HCT116 (cell line): ENCODE data around the gene DIDO1. TPM values are rescaled to one million over a fixed set of nuclear protein-coding genes. Genes with fewer than 3 reads are reported as not detected.

Experiments
- ATAC-seq: fragments of 200-7000 bp; cut with Tn5 transposase; 2 replicates; pipeline ENCODE4 v1.9.1; 2020; ENCODE audit warnings: mild to moderate bottlenecking, moderate library complexity
- BruUV-seq: library from RNA; stranded (reverse); fragments of 400-500 nt; replicated peaks from 2 replicates; lab custom pipeline; 2021; lab: Mats Ljungman, UMichigan
- CTCF ChIA-PET: fragments of 300-600 bp; sonication (Branson Sonifier 250); formaldehyde crosslinking; loops from one replicate; lab custom pipeline; 2021; ENCODE audit warnings: antibody characterized with exemption; lab: Charles Lee
- POLR2A ChIA-PET: fragments of 300-600, 350-600 bp; sonication (Branson Sonifier 250); formaldehyde crosslinking; loops from one replicate; lab custom pipeline; 2021; ENCODE audit warnings: antibody characterized with exemption; lab: Charles Lee
- RAD21 ChIA-PET, 2 experiments: fragments of 300-600 bp; sonication (Branson Sonifier 250); formaldehyde crosslinking; loops; one replicate each; lab custom pipeline; 2023; ENCODE audit warnings: low total read pairs in 2 of 2; ENCODE audit not compliant: uncharacterized antibody in 2 of 2, unreplicated experiment in 2 of 2, low non-redundant PET in 1 of 2; lab: Charles Lee
- DNase-seq: peaks from one replicate; pipeline ENCODE4 v3.0.0-alpha.2; 2010; ENCODE audit warnings: low read depth, low spot score
- H2AFZ ChIP-seq: fragments of 200-600 bp; shearing (Covaris generic), sonication (generic); 2 replicates; pipeline ENCODE4 v1.6.1; 2017; ENCODE audit warnings: low read depth, mixed run types, mixed read lengths, antibody characterized with exemption, low read length; ENCODE audit not compliant: poor library complexity, severe bottlenecking
- H3K27ac ChIP-seq: 2 replicates; pipeline ENCODE4 v1.5.1; 2012; ENCODE audit warnings: low read depth, low read length
- H3K27me3 ChIP-seq: fragments of 200-600 bp; sonication (generic); 2 replicates; pipeline ENCODE4 v1.6.1; 2016; ENCODE audit warnings: mixed run types, low read length, mixed read lengths; ENCODE audit not compliant: insufficient read depth
- H3K36me3 ChIP-seq, 2 experiments: fragments of 200-500 bp in 1 of 2; fragments of 200-600 bp in 1 of 2; sonication (Bioruptor generic) in 1 of 2; sonication (generic) in 1 of 2; 2 replicates each; pipeline versions ENCODE4 v1.5.1 to v1.6.1; 2014 to 2016; ENCODE audit warnings: low read length in 2 of 2, inconsistent platforms in 1 of 2, mixed read lengths in 1 of 2, mixed run types in 1 of 2; ENCODE audit not compliant: insufficient read depth in 2 of 2, control insufficient read depth in 1 of 2
- H3K4me1 ChIP-seq, 2 experiments: fragments of 200-600 bp in 1 of 2; sonication (generic) in 1 of 2; 2 replicates each; pipeline versions ENCODE4 v1.5.1 to v1.6.1; 2012 to 2017; ENCODE audit warnings: low read length in 2 of 2, inconsistent platforms in 1 of 2, mild to moderate bottlenecking in 1 of 2, mixed read lengths in 1 of 2, mixed run types in 1 of 2, moderate library complexity in 1 of 2; ENCODE audit not compliant: insufficient read depth in 2 of 2, control insufficient read depth in 1 of 2
- H3K4me2 ChIP-seq: fragments of 200-600 bp; sonication (generic); 2 replicates; pipeline ENCODE4 v1.6.1; 2017; ENCODE audit warnings: mixed run types, low read length, mixed read lengths
- H3K4me3 ChIP-seq, 2 experiments: fragments of 200-600 bp in 1 of 2; sonication (generic) in 1 of 2; replicated peaks in 1 of 2; 2 replicates each; pipeline ENCODE4 v1.5.1; 2011 to 2016; ENCODE audit warnings: low read length in 2 of 2, control low read depth in 1 of 2, low read depth in 1 of 2, mild to moderate bottlenecking in 1 of 2, mixed read lengths in 1 of 2, mixed run types in 1 of 2
- H3K79me2 ChIP-seq: fragments of 200-600 bp; sonication (generic); 2 replicates; pipeline ENCODE4 v1.6.1; 2017; ENCODE audit warnings: mild to moderate bottlenecking, mixed run types, low read length, moderate library complexity, mixed read lengths; ENCODE audit not compliant: insufficient read depth
- H3K9ac ChIP-seq: fragments of 200-600 bp; sonication (generic); 2 replicates; pipeline ENCODE4 v1.6.1; 2016; ENCODE audit warnings: low read length, mixed read lengths
- H3K9me2 ChIP-seq: fragments of 200-600 bp; sonication (generic), shearing (Covaris generic); 2 replicates; pipeline ENCODE4 v1.6.1; 2017; ENCODE audit warnings: mixed run types, mild to moderate bottlenecking, moderate library complexity; ENCODE audit not compliant: insufficient read depth
- H3K9me3 ChIP-seq, 2 experiments: fragments of 200-500 bp in 1 of 2; fragments of 200-600 bp in 1 of 2; sonication (Bioruptor generic) in 1 of 2; sonication (generic) in 1 of 2; 2 replicates each; pipeline ENCODE4 v1.6.1; 2014 to 2017; ENCODE audit warnings: low read length in 2 of 2, mixed read lengths in 2 of 2, inconsistent platforms in 1 of 2, low read depth in 1 of 2, mild to moderate bottlenecking in 1 of 2, mixed run types in 1 of 2, moderate library complexity in 1 of 2; ENCODE audit not compliant: control insufficient read depth in 1 of 2, insufficient read depth in 1 of 2
- H4K20me1 ChIP-seq: fragments of 200-600 bp; sonication (generic), shearing (Covaris generic); 2 replicates; pipeline ENCODE4 v1.6.1; 2017; ENCODE audit warnings: mixed run types, mild to moderate bottlenecking, moderate library complexity; ENCODE audit not compliant: insufficient read depth
- CBX3 ChIP-seq: IDR thresholded peaks from 2 replicates; pipeline ENCODE4 v1.6.1; 2012; ENCODE audit warnings: low read depth
- EGR1 ChIP-seq: IDR thresholded peaks from 2 replicates; pipeline ENCODE4 v1.6.1; 2012; ENCODE audit warnings: low read depth
- EZH2 ChIP-seq: fragments of 200-600 bp; sonication (generic); IDR thresholded peaks from 2 replicates; pipeline ENCODE4 v1.6.1; 2017; ENCODE audit warnings: antibody characterized with exemption, mixed run types
- EZH2phosphoT487 ChIP-seq: fragments of 200-600 bp; IDR thresholded peaks from 2 replicates; pipeline ENCODE4 v1.6.1; 2018; ENCODE audit warnings: antibody characterized with exemption, borderline replicate concordance
- FOSL1 ChIP-seq: IDR thresholded peaks from 2 replicates; pipeline ENCODE4 v1.6.1; 2012; ENCODE audit warnings: low read depth
- RAD21 ChIP-seq: IDR thresholded peaks from 2 replicates; pipeline ENCODE4 v1.6.1; 2012; ENCODE audit warnings: low read depth, mild to moderate bottlenecking
- REST ChIP-seq: IDR thresholded peaks from 2 replicates; pipeline ENCODE4 v1.6.1; 2012; ENCODE audit warnings: low read depth
- SIN3A ChIP-seq: IDR thresholded peaks from 2 replicates; pipeline ENCODE4 v1.6.1; 2012; ENCODE audit warnings: low read depth
- SP1 ChIP-seq: IDR thresholded peaks from 2 replicates; pipeline ENCODE4 v1.6.1; 2012; ENCODE audit warnings: low read depth
- SRF ChIP-seq: IDR thresholded peaks from 2 replicates; pipeline ENCODE4 v1.6.1; 2012; ENCODE audit warnings: low read depth
- YY1 ChIP-seq: IDR thresholded peaks from 2 replicates; pipeline ENCODE4 v1.6.1; 2011; ENCODE audit warnings: low read length, low read depth, moderate library complexity, mild to moderate bottlenecking; ENCODE audit not compliant: insufficient replicate concordance; ENCODE audit errors: extremely low read depth
- ZFX ChIP-seq: fragments of 450-650 bp; IDR thresholded peaks from 2 replicates; pipeline ENCODE4 v1.6.1; 2017
- intact Hi-C: fragments of 100-400 bp; cut with micrococcal nuclease; formaldehyde crosslinking; loops from 2 replicates; pipeline ENCODE4 v1.10.0; 2022
- total RNA-seq: library from RNA; stranded (reverse); gene quantifications from one replicate; pipeline ENCODE4 v1.2.1, GENCODE V29; 2021; ENCODE audit not compliant: unreplicated experiment
- TF ChIP-seq, protein P1 (sequence below): IDR thresholded peaks from 2 replicates; pipeline ENCODE4 v1.6.1; 2012

Gene DIDO1
- total RNA-seq, 1 experiment from 2014 or later, result 41.4 TPM

- no peak for ATAC-seq
- H3K79me2 ChIP-seq, result no peaks in the 10 kb centered on the region
- no peaks in the 10 kb centered on the region for H3K9me2 ChIP-seq
- H3K4me1 ChIP-seq, result no peaks in the 10 kb centered on the region
- no peak overlapping the region for H3K27ac ChIP-seq
- no peak overlapping the region for H2AFZ ChIP-seq
- TF ChIP-seq YY1, result no peak
- TF ChIP-seq, protein P1, sequence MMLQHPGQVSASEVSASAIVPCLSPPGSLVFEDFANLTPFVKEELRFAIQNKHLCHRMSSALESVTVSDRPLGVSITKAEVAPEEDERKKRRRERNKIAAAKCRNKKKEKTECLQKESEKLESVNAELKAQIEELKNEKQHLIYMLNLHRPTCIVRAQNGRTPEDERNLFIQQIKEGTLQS, result no peak
- no peak for TF ChIP-seq CBX3
- no peak for TF ChIP-seq SP1
- TF ChIP-seq EZH2phosphoT487, result no peak
- no peak for TF ChIP-seq EZH2
- TF ChIP-seq ZFX, result no peak
- no peak for TF ChIP-seq SRF
- no peak for TF ChIP-seq RAD21
- TF ChIP-seq EGR1, result no peak
- TF ChIP-seq FOSL1, result no peak
- TF ChIP-seq, all 23 proteins: peak for 0
- DNase-seq, result no peak
- H3K4me2 ChIP-seq, result no peak overlapping the region
- ChIA-PET RAD21 (no interaction called here), CTCF (no interaction called here), POLR2A (no interaction called here)
- no peaks in the 10 kb centered on the region for H3K27me3 ChIP-seq
- H3K9me3 ChIP-seq, result no peaks in the 10 kb centered on the region
- intact Hi-C loops, result no loop called here
- H3K36me3 ChIP-seq, result peaks cover 0 to 12% of the 10 kb centered on the region in 2 experiments; a peak in 3 of 4 replicates
- H4K20me1 ChIP-seq, result no peaks in the 10 kb centered on the region
- H3K9ac ChIP-seq, result no peak overlapping the region
- BruUV-seq, result no TSS peak
- no peak overlapping the region for H3K4me3 ChIP-seq
Observed at GRCh38 chr20:62884556-62884955, 41.7 kb downstream of the DIDO1 start.

GRCh38 chr20:62882426-62882825, 43.9 kb downstream of the DIDO1 start:
- Histone ChIP-seq H4K20me1 (no peaks in the 10 kb centered on the region), H3K4me1 (no peaks in the 10 kb centered on the region), H3K4me2 (no peak overlapping the region), H3K9me3 (no peaks in the 10 kb centered on the region), H3K4me3 (no peak overlapping the region), H3K36me3 (no peaks in the 10 kb centered on the region), H2AFZ (no peak overlapping the region), H3K27ac (no peak overlapping the region), H3K9me2 (no peaks in the 10 kb centered on the region), H3K27me3 (no peaks in the 10 kb centered on the region), H3K9ac (no peak overlapping the region), H3K79me2 (no peaks in the 10 kb centered on the region)
- ChIA-PET CTCF (no interaction called here), RAD21 (no interaction called here), POLR2A (no interaction called here)
- intact Hi-C loops, result no loop called here
- no peak for TF ChIP-seq REST
- no peak for TF ChIP-seq SIN3A
- no TSS peak for BruUV-seq
- DNase-seq (no peak), ATAC-seq (no peak)
